Medulla oblongata (tissue), 1 donor: Measurements from ENCODE around the gene RNPS1.

Experiments
- DNase-seq: peaks from one replicate; pipeline ENCODE4 v3.0.0-alpha.2; 2015; ENCODE audit errors: extremely low spot score

RNPS1 gene, protein sequence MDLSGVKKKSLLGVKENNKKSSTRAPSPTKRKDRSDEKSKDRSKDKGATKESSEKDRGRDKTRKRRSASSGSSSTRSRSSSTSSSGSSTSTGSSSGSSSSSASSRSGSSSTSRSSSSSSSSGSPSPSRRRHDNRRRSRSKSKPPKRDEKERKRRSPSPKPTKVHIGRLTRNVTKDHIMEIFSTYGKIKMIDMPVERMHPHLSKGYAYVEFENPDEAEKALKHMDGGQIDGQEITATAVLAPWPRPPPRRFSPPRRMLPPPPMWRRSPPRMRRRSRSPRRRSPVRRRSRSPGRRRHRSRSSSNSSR

DNA sequence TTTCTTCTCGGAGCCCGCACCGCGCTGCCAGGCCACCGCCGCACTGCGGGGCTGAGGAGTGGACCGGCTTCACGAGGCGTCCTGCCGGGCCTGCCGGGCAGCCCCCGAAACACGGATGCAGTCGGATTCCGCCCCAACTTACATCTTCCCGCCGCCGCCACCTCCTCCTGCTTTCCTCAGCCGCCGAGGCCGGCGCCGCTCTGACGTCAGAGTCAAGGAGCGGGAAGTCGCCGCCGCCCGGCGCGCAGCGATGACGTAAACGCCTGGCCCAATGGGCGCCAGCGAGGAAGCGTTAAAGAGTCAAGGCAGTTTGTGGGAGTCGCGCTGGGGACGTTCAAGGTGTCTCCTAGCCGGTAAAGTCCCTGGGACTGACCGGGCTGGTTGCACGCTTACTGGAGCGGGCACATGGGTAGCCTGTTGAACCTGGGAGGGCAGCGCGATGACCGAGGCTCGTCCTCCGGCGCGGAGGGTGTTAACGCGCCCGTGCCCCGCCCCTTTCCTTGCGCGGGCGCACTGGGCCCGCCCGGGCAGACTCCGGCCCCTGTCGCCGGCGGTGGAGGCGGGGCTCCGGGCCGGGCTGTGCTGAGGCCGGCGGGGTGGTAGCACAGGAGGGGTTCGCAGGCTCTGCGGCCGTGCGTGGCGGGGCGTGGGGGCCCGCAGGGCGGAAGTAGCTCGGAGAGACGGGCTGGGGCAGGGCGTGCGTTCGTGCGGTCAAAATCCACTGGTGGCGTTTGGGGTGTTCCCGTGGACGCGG, at the start of gene RNPS1:
RNPS1 (minus strand) TSS at position 214 of the 754 bp plus-strand sequence. CDS start 3,483 bp downstream, outside the sequence.
- DNase-seq = peak; percentile 96

DNA sequence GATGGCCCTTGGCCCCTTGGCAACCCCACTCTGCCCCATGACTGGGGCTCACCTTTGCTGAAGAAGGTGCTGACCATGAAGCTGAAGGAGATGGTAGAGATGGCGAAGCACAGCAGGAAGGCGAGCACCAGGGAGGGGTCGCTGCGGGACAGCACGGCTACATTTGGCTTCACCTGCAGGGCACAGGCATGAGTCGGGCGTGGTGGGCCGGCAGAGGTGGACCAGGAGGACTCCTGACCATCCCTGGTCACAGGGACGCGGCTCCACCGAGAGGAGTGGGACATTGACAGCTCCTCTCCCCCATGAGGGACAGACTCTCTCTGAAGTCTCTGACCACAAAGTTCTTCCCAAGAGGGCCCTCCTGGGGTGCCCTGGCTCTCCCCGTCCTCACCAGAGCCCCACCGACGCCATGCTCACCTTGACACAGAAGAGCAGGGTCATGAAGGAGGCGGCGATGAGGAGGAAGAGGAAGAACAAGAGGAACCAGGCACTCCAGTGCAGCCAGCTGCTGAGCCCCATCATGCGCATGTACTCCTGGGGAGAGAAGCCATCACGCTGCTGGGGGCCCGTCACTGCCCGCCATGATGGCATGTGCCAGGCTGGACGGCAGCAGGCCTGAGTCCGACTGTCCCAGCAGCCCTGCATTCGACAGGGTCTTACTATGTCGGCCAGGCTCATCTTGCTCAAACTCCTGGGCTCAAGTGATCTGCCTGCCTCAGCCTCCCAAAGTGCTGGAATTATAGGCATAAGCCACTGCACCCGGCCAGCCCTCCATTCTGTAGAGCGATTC, 49.5 kb upstream of the RNPS1 start:
- no peak for DNase-seq

- DNase-seq = no peak
Observed at GRCh38 chr16:2308089-2308962, 40.4 kb upstream of the RNPS1 start.

DNA sequence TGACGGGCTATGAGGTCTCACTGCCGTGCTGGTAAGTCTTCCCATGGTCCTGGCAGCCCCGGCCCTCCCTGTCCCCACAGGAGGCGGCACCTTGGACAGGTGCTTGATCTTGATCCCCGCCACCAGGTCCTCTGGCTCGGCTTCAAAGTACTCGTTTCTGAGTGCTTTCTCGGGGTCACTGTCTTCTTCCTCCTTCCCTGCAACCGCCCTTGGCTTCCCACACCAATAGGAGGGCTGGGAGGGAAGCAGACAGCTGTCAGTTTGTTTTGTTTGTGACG, 31.9 kb upstream of the RNPS1 start:
- DNase-seq = no peak

GRCh38 chr16:2299121-2299914, 31.4 kb upstream of the RNPS1 start:
- DNase-seq = no peak

- DNase-seq = no peak
Observed at GRCh38 chr16:2298621-2299020, 30.7 kb upstream of the RNPS1 start.

- DNase-seq = no peak
Observed at GRCh38 chr16:2297506-2297860, 29.6 kb upstream of the RNPS1 start.

GRCh38 chr16:2296661-2297505, 29.0 kb upstream of the RNPS1 start:
- peak; percentile 20 for DNase-seq

GRCh38 chr16:2295056-2295798, 27.3 kb upstream of the RNPS1 start:
- no peak for DNase-seq

DNA sequence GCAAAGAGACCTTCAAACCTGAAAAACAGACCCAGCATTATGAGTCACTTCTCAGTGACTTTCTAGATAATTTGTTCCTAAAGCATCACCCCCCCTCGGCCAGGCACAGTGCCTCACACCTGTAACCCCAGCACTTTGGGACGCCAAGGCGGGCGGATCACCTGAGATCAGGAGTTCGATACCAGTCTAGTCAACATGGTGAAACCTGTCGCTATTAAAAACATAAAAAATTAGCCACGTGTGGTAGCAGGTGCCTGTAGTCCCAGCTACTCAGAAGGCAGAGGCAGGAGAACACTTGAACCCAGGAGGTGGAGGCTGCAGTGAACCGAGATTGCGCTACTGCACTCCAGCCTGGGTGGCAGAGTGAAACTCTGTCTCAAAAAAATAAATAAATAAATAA, 24.3 kb upstream of the RNPS1 start:
- no peak for DNase-seq

- no peak for DNase-seq
Observed at GRCh38 chr16:2289282-2289681, 21.4 kb upstream of the RNPS1 start.

GRCh38 chr16:2288726-2289125, 20.8 kb upstream of the RNPS1 start:
- DNase-seq = no peak

GRCh38 chr16:2287916-2288547, 20.1 kb upstream of the RNPS1 start:
- no peak for DNase-seq

DNA sequence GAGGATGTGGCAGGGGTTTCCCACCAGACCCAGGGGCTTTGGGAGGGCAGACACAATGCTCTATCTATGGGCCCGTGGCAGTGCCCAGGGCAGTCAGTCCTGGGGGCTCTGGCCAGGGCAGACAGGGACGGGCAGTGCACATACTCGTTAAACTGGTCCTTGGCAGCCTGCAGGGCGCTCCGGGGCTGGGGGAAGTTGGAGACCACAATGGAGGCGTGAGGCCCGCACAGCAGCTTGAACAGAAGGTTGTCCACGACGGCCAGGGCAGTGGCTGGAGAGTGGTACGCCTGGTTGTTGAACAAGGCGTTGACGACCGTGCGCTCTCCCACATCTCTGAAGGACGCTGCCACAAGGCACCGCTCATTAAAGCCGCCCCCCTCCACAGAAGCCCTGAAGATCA, 18.6 kb upstream of the RNPS1 start:
- no peak for DNase-seq

GRCh38 chr16:2285731-2286191, 17.8 kb upstream of the RNPS1 start:
- no peak for DNase-seq

- no peak for DNase-seq
Observed at GRCh38 chr16:2284797-2285576, 17.1 kb upstream of the RNPS1 start.

DNA sequence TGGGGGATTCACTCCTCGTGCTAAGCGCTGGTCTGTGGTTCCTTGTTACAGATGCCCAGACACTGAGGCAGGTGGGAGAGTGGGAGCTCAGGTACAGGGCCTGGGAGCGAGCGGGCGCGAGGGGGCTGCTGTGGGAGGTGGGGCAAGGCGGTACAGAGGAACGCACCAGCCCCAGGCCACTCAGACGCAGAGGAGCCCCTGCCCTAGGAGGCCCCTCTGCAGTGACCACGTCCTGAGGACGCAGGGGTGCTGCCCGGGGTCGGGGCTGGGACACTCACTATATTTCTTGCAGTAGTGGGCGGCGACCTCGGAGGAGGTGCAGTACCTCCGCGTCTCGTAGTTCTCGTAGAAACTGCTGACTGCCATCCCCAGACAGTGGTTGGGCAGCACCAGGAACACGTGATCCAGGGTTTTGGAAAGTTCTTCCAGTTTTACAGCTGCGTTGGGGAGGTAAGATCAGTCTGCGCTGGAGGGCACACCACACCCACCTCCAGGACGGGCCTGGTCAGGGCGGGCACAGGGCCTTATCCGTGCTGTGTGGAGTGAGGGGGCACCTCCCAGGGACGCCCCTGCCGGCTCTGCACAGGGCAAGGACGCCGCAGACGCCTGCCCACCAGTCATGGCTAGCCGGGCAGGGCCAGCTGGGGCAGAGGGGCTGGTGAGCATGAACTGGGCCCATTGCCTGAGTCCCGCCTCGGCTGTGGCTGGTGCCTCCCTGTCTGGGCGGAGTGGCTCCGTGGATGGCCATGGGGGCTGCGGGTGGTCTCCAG, 16.3 kb upstream of the RNPS1 start:
- no peak for DNase-seq
